Smooth muscle cell (in vitro differentiated cells): ENCODE data around the gene DGKG. TPM values are rescaled to one million over a fixed set of nuclear protein-coding genes. Genes with fewer than 3 reads are reported as not detected.

Source experiments
- DNase-seq: peaks from one replicate; lab custom pipeline; 2025; ENCODE audit not compliant: unreplicated experiment; lab: John Stamatoyannopoulos, UW
- H2AFZ ChIP-seq: fragments of 200-600 bp; sonication (generic); 2 replicates; pipeline ENCODE4 v1.6.0; 2016; ENCODE audit warnings: antibody characterized with exemption, low read depth, mild to moderate bottlenecking
- H3F3A ChIP-seq: fragments of 200-600 bp; sonication (generic); 2 replicates; pipeline ENCODE4 v1.6.0; 2017; ENCODE audit warnings: antibody characterized with exemption, low read depth
- H3K27ac ChIP-seq: fragments of 200-600 bp; sonication (generic); 2 replicates; pipeline ENCODE4 v1.5.1; 2016; ENCODE audit warnings: low read depth, mild to moderate bottlenecking
- H3K27me3 ChIP-seq: fragments of 200-600 bp; sonication (generic); 2 replicates; pipeline ENCODE4 v1.6.1; 2016; ENCODE audit warnings: low read depth, mild to moderate bottlenecking
- H3K36me3 ChIP-seq: fragments of 200-600 bp; sonication (generic); 2 replicates; pipeline ENCODE4 v1.5.1; 2016; ENCODE audit warnings: low read depth
- H3K4me1 ChIP-seq: fragments of 200-600 bp; sonication (generic); 2 replicates; pipeline ENCODE4 v1.5.1; 2016; ENCODE audit warnings: low read depth
- H3K4me2 ChIP-seq: fragments of 200-600 bp; sonication (generic); 2 replicates; pipeline ENCODE4 v1.6.0; 2016; ENCODE audit warnings: mild to moderate bottlenecking
- H3K4me3 ChIP-seq: fragments of 200-600 bp; sonication (generic); 2 replicates; pipeline ENCODE4 v1.5.1; 2016; ENCODE audit warnings: mild to moderate bottlenecking
- H3K79me2 ChIP-seq: fragments of 200-600 bp; sonication (generic); 2 replicates; pipeline ENCODE4 v1.6.0; 2016; ENCODE audit warnings: low read depth, mild to moderate bottlenecking
- H3K9ac ChIP-seq: fragments of 200-600 bp; sonication (generic); 2 replicates; pipeline ENCODE4 v1.6.0; 2016; ENCODE audit warnings: low read depth
- H3K9me3 ChIP-seq: fragments of 200-600 bp; sonication (generic); replicated peaks from 2 replicates; pipeline ENCODE4 v1.5.1; 2016; ENCODE audit warnings: low read depth
- H4K20me1 ChIP-seq: fragments of 200-600 bp; sonication (generic); 2 replicates; pipeline ENCODE4 v1.6.0; 2016; ENCODE audit warnings: low read depth
- WGBS: methylation state at CpG from one replicate; pipeline ENCODE4 v1.1.7; 2016; ENCODE audit warnings: low lambda C conversion rate; 5-methylcytosine and 5-hydroxymethylcytosine counted together
- polyA plus RNA-seq: library from polyadenylated mRNA; unstranded; fragments of >200 nt; fragmentation: Nextera tagmentation; extraction: Ambion mirVana; gene quantifications from 2 replicates; pipeline ENCODE4 v1.2.1, GENCODE V29; 2016
- total RNA-seq: library from RNA; depleted of rRNA; stranded (reverse); fragments of >200 nt; gene quantifications from 2 replicates; pipeline ENCODE4 v1.2.3, GENCODE V29; 2014
- TF ChIP-seq, protein P1 (sequence below): fragments of 200-600 bp; sonication (generic); IDR thresholded peaks from 2 replicates; pipeline ENCODE4 v1.5.1; 2017; ENCODE audit warnings: borderline replicate concordance, mild to moderate bottlenecking, antibody characterized with exemption; ENCODE audit not compliant: insufficient read depth, poor library complexity, severe bottlenecking

DGKG gene
- total and polyA plus RNA-seq, 2 experiments from 2014 or later = 0.64 TPM; not detected in 1

- H4K20me1 ChIP-seq = no peaks in the 10 kb centered on the region
- H3K4me3 ChIP-seq = no peak overlapping the region
- WGBS = 87% methylated on average over 4 of the region's 4 CpGs
- no peaks in the 10 kb centered on the region for H3K79me2 ChIP-seq
- H3K4me2 ChIP-seq = no peak overlapping the region
- TF ChIP-seq, protein P1, sequence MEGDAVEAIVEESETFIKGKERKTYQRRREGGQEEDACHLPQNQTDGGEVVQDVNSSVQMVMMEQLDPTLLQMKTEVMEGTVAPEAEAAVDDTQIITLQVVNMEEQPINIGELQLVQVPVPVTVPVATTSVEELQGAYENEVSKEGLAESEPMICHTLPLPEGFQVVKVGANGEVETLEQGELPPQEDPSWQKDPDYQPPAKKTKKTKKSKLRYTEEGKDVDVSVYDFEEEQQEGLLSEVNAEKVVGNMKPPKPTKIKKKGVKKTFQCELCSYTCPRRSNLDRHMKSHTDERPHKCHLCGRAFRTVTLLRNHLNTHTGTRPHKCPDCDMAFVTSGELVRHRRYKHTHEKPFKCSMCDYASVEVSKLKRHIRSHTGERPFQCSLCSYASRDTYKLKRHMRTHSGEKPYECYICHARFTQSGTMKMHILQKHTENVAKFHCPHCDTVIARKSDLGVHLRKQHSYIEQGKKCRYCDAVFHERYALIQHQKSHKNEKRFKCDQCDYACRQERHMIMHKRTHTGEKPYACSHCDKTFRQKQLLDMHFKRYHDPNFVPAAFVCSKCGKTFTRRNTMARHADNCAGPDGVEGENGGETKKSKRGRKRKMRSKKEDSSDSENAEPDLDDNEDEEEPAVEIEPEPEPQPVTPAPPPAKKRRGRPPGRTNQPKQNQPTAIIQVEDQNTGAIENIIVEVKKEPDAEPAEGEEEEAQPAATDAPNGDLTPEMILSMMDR = no peak
- no peak overlapping the region for H3K9ac ChIP-seq
- H2AFZ ChIP-seq = no peak overlapping the region
- no peak for DNase-seq
- H3K36me3 ChIP-seq = no peaks in the 10 kb centered on the region
- no peaks in the 10 kb centered on the region for H3K27me3 ChIP-seq
- no peaks in the 10 kb centered on the region for H3K9me3 ChIP-seq
- H3K27ac ChIP-seq = no peak overlapping the region
- peaks cover 17% of the 10 kb centered on the region for H3K4me1 ChIP-seq
- H3F3A ChIP-seq = no peaks in the 10 kb centered on the region
Observed at GRCh38 chr3:186386883-186387560, 25.0 kb upstream of the DGKG start.

GRCh38 chr3:186385856-186386602 lies 24.0 kb upstream of the DGKG start:
- no peaks in the 10 kb centered on the region for H3F3A ChIP-seq
- no peaks in the 10 kb centered on the region for H4K20me1 ChIP-seq
- H3K9ac ChIP-seq = no peak overlapping the region
- peaks cover 18% of the 10 kb centered on the region for H3K4me1 ChIP-seq
- H3K4me3 ChIP-seq = no peak overlapping the region
- H3K27me3 ChIP-seq = no peaks in the 10 kb centered on the region
- no peak overlapping the region for H3K4me2 ChIP-seq
- H3K36me3 ChIP-seq = no peaks in the 10 kb centered on the region
- H3K9me3 ChIP-seq = no peaks in the 10 kb centered on the region
- TF ChIP-seq, protein P1 = no peak
- no peaks in the 10 kb centered on the region for H3K79me2 ChIP-seq
- whole genome bisulfite sequencing = 93% methylated on average over 5 of the region's 5 CpGs
- H2AFZ ChIP-seq = no peak overlapping the region
- no peak overlapping the region for H3K27ac ChIP-seq
- no peak for DNase-seq

DNA sequence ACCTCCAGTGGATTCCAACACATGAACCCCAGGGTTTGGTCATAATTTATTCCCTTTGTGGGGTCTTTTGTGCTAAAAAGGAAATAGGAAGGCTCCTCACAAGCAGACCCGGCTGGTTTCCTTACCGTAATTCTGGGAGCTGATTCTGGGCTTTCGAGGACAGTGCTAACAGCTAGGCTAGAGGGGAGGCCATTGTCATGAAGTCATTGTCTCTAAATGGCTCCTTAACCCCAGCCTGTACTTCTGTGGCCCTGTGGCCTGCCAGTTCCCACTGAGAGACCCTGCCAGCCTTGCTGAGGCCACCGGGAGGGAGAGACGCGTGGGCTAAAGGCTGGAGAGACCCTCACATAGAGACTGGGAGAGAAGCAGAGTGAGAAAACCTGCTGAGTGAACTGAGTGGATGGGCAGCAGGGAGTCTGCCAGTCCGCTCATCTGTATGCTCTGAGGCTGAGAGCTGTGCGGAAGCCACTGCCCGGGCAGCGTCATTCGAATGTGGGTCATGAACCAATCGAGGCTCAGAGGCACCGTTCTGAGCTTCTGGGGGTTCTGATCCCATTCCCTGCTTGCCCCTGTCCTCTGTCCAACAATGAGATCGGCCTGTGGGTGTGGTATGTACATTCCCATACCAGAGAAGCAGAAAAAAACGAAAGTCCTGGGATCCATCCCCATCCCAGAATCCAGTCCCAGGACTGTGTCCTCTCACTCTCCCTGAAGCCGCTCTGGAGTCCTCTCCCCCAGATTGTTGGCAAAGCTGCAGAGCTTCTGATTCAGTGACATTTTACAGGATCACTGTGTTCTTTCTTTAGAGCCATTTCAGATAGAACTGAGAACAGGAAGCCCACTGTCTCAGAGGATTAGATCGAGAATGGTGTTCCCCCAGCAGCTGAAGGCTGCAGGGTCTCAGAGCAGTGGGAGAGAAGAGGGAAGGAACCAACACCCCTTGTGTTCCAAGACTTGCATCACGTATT lies 21.3 kb upstream of the DGKG start:
- H3K4me3 ChIP-seq = no peak overlapping the region
- H3F3A ChIP-seq = no peaks in the 10 kb centered on the region
- no peaks in the 10 kb centered on the region for H3K79me2 ChIP-seq
- H3K27me3 ChIP-seq = no peaks in the 10 kb centered on the region
- H3K27ac ChIP-seq = no peak overlapping the region
- WGBS = 74% methylated on average over 18 of the region's 18 CpGs
- no peak overlapping the region for H2AFZ ChIP-seq
- TF ChIP-seq, protein P1 = no peak
- peaks cover 18% of the 10 kb centered on the region for H3K4me1 ChIP-seq
- no peak overlapping the region for H3K9ac ChIP-seq
- no peaks in the 10 kb centered on the region for H4K20me1 ChIP-seq
- no peak overlapping the region for H3K4me2 ChIP-seq
- H3K9me3 ChIP-seq = no peaks in the 10 kb centered on the region
- DNase-seq = no peak
- H3K36me3 ChIP-seq = no peaks in the 10 kb centered on the region
